Gastrocnemius medialis (tissue), 4 donors: ENCODE results near the gene DCBLD1. TPM values are rescaled to one million over a fixed set of nuclear protein-coding genes. Genes with fewer than 3 reads are reported as not detected.

Experiments used
- ATAC-seq, 2 donors: fragments of 150-250 bp; one replicate each; pipeline ENCODE4 v1.9.1; 2016
- DNase-seq, 2 donors: peaks; one replicate each; pipeline ENCODE4 v3.0.0-alpha.2; 2019
- H3K27ac ChIP-seq, 4 donors: fragments of 200-600 bp; sonication (generic); 1 replicate in 1 of 4; 2 replicates in 3 of 4; pipeline ENCODE4 v1.5.1; 2016 to 2018; ENCODE audit warnings: mild to moderate bottlenecking in 2 of 4, moderate library complexity in 1 of 4
- H3K27me3 ChIP-seq, 3 donors: fragments of 200-600 bp; sonication (generic) in 2 of 3; 1 replicate in 1 of 3; 2 replicates in 2 of 3; pipeline versions ENCODE4 v1.5.1 to v1.6.0; 2016 to 2019; ENCODE audit warnings: mild to moderate bottlenecking in 1 of 3, moderate library complexity in 1 of 3
- H3K36me3 ChIP-seq, 2 donors: fragments of 200-600 bp; sonication (generic) in 1 of 2; one replicate each; pipeline ENCODE4 v1.5.1; 2017 to 2018
- H3K4me1 ChIP-seq, 2 donors: fragments of 200-600 bp; sonication (generic) in 1 of 2; one replicate each; pipeline ENCODE4 v1.5.1; 2016 to 2017; ENCODE audit warnings: mild to moderate bottlenecking in 2 of 2
- H3K4me3 ChIP-seq, 4 donors: fragments of 200-600 bp; sonication (generic) in 3 of 4; 1 replicate in 1 of 4; 2 replicates in 3 of 4; pipeline ENCODE4 v1.5.1; 2016 to 2019; ENCODE audit warnings: mild to moderate bottlenecking in 2 of 4
- H3K9me3 ChIP-seq, 3 donors: fragments of 200-600 bp; sonication (generic) in 2 of 3; 1 replicate in 1 of 3; 2 replicates in 2 of 3; pipeline ENCODE4 v1.5.1; 2016 to 2019
- CTCF ChIP-seq, 5 experiments: fragments of 450-650 bp in 3 of 5; fragments of 200-600 bp in 2 of 5; sonication (generic) in 2 of 5; IDR thresholded peaks in 4 of 5; conservative IDR thresholded peaks in 1 of 5; 1 replicate in 4 of 5; 2 replicates in 1 of 5; pipeline ENCODE4 v1.5.1; 2016 to 2019; ENCODE audit warnings: antibody characterized with exemption in 5 of 5, mild to moderate bottlenecking in 3 of 5, moderate library complexity in 3 of 5
- POLR2A ChIP-seq, 2 donors: fragments of 450-650 bp; IDR thresholded peaks; one replicate each; pipeline ENCODE4 v1.6.1; 2017; ENCODE audit warnings: antibody characterized with exemption in 2 of 2, mild to moderate bottlenecking in 2 of 2, moderate library complexity in 2 of 2
- in situ Hi-C, 4 donors: fragments of 200-750 bp; cut with MboI; loops; one replicate each; pipeline versions ENCODE4 v1.15.0 to v1.8.0; 2017; ENCODE audit warnings: low sequenced_read_pairs in 4 of 4
- intact Hi-C: fragments of 100-400 bp; cut with DNase I; formaldehyde crosslinking; loops from one replicate; pipeline ENCODE4 v1.15.1; 2023; ENCODE audit warnings: low total_unique reads
- total RNA-seq, 4 donors: library from RNA; depleted of rRNA; stranded (reverse); fragments of >200 nt; gene quantifications; one replicate each; pipeline versions ENCODE4 v1.1.0 to v1.2.3, GENCODE V29; 2016

Gene DCBLD1
- total RNA-seq, 4 donors from 2014 or later: 4.3 to 8.1 (median 5.2) TPM

GRCh38 chr6:117534974-117535373 is 52.5 kb downstream of the DCBLD1 start:
- ATAC-seq: peak; percentile 30 to 44
- Histone ChIP-seq H3K27me3 (no peaks in the 10 kb centered on the region), H3K36me3 (peaks cover 0 to 5% of the 10 kb centered on the region in 2 donors), H3K4me1 (peaks cover 0 to 4% of the 10 kb centered on the region in 2 donors), H3K4me3 (no peak overlapping the region), H3K9me3 (no peaks in the 10 kb centered on the region), H3K27ac (peak overlapping the region in 3 of 4 donors; percentile 39 to 68 (median 46))
- TF ChIP-seq CTCF (IDR thresholded peaks at IDR 0.05 in 4 of 5, conservative IDR thresholded peaks at IDR 0.05 in 1 of 5) (no peak), POLR2A (IDR thresholded peaks at IDR 0.05) (no peak)
- DNase-seq: no peak
- intact Hi-C loops: no loop called here
- in situ Hi-C loops: no loop called here

DNA sequence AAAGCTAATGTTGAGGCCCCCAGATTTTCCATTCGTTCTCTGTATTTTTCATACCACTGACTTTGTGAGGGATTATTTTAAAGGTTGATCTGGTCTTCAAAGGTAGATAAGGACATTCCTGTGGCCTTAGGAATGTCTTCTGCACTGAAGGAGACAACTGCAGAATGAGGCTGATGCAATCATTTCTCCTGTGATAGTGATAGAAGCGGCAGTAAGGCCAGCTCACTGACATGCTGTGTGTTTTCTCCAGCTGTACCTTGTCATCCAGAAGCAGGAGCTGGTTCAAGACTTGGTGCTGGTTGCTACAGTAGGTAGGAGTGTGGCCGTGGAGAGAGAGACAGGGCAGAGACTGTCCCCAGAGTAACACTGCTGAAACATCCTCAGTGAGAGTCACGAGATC is 53.8 kb downstream of the DCBLD1 start:
- Histone ChIP-seq H3K36me3 (peaks cover 0 to 5% of the 10 kb centered on the region in 2 donors), H3K4me3 (no peak overlapping the region), H3K27me3 (no peaks in the 10 kb centered on the region), H3K4me1 (peaks cover 0 to 4% of the 10 kb centered on the region in 2 donors), H3K27ac (peak overlapping the region in 2 of 4 donors; percentile 46 to 68), H3K9me3 (no peaks in the 10 kb centered on the region)
- in situ Hi-C loops (no loop called here), intact Hi-C loops (no loop called here)
- ATAC-seq (no peak), DNase-seq (no peak)
- no peak for TF ChIP-seq CTCF (IDR thresholded peaks at IDR 0.05 in 4 of 5, conservative IDR thresholded peaks at IDR 0.05 in 1 of 5)
- no peak for TF ChIP-seq POLR2A (IDR thresholded peaks at IDR 0.05)

- no peak for ATAC-seq
- Histone ChIP-seq H3K9me3 (no peaks in the 10 kb centered on the region), H3K4me3 (no peak overlapping the region), H3K27ac (no peak overlapping the region), H3K4me1 (peaks cover 0 to 4% of the 10 kb centered on the region in 2 donors), H3K27me3 (no peaks in the 10 kb centered on the region), H3K36me3 (peaks cover 0 to 13% of the 10 kb centered on the region in 2 donors)
- intact Hi-C loops: no loop called here
- DNase-seq: no peak
- in situ Hi-C loops: no loop called here
- no peak for TF ChIP-seq CTCF (IDR thresholded peaks at IDR 0.05 in 4 of 5, conservative IDR thresholded peaks at IDR 0.05 in 1 of 5)
- no peak for TF ChIP-seq POLR2A (IDR thresholded peaks at IDR 0.05)
Measured at GRCh38 chr6:117538615-117539014, 56.1 kb downstream of the DCBLD1 start.

DNA sequence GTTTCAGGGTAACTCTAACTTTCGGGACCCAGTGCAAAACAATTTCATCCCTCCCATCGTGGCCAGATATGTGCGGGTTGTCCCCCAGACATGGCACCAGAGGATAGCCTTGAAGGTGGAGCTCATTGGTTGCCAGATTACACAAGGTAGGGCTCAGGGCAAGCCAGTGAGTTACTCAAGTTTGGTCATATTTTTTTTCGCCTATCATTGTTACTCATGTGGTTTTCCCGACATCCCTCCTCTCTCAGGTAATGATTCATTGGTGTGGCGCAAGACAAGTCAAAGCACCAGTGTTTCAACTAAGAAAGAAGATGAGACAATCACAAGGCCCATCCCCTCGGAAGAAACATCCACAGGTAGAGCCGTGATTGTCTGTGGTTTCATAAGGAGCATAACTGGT is 58.2 kb downstream of the DCBLD1 start:
- H3K36me3 ChIP-seq: peaks cover 0 to 13% of the 10 kb centered on the region in 2 donors
- peaks cover 4 to 8% of the 10 kb centered on the region in 2 donors for H3K4me1 ChIP-seq
- DNase-seq (no peak), ATAC-seq (no peak)
- H3K4me3 ChIP-seq: no peak overlapping the region
- H3K9me3 ChIP-seq: no peaks in the 10 kb centered on the region
- TF ChIP-seq CTCF (IDR thresholded peaks at IDR 0.05 in 4 of 5, conservative IDR thresholded peaks at IDR 0.05 in 1 of 5): no peak
- no peak for TF ChIP-seq POLR2A (IDR thresholded peaks at IDR 0.05)
- intact Hi-C loops: no loop called here
- no peaks in the 10 kb centered on the region for H3K27me3 ChIP-seq
- no peak overlapping the region for H3K27ac ChIP-seq
- in situ Hi-C loops: no loop called here

DNA sequence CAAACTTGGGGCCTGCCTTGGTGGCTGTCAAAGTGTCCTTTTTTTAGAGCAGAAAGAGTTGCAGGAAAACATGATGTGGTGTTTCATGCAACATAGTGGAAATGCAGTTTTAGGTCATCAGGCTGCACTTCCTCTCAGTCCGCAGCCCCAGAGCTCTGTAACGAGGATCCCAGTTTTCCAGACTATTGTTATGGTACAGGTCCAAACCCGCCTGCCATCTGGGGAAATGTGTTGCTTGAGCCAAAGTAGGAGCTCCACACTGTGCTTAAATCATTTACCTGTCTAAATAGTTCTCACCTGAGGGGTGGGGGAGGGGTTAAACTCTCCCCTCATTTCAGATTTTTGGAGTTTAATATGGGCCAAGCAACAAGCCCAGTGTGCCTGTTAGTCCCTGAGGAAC is 60.0 kb downstream of the DCBLD1 start:
- Histone ChIP-seq H3K9me3 (no peaks in the 10 kb centered on the region), H3K27me3 (no peaks in the 10 kb centered on the region)
- intact Hi-C loops: no loop called here

More for the DNA sequence above, 60.0 kb downstream of the DCBLD1 start:
- in situ Hi-C loops: no loop called here
- Histone ChIP-seq H3K4me1 (peaks cover 10% of the 10 kb centered on the region in 2 donors), H3K36me3 (peaks cover 0 to 13% of the 10 kb centered on the region in 2 donors), H3K4me3 (no peak overlapping the region), H3K27ac (no peak overlapping the region)
- ATAC-seq (no peak), DNase-seq (no peak)
- TF ChIP-seq CTCF (IDR thresholded peaks at IDR 0.05 in 4 of 5, conservative IDR thresholded peaks at IDR 0.05 in 1 of 5) (no peak), POLR2A (IDR thresholded peaks at IDR 0.05) (no peak)
